Measurements from ENCODE around the gene TUBG2. TPM values are rescaled to one million over a fixed set of nuclear protein-coding genes. Genes with fewer than 3 reads are reported as not detected.
"Not testable (repeated sequence)": the region's sequence is repeated elsewhere in the genome, so short reads cannot be mapped to it uniquely, and the experiment has no call there.

Gene TUBG2
- 10 to 100 TPM in 11 of 12 donors, not detected in 1; 10.1 to 27.6 (median 12.1) TPM for polyA plus RNA-seq (ENCODE audit: insufficient read length in 12 of 12)
- long read RNA-seq, donor 1, partial matches to known transcripts: 0 of 1 reads
- long read RNA-seq, donor 1, other reads (novel, unspliced or antisense): 0 of 1 reads
- long read RNA-seq, donor 2, partial matches to known transcripts: 0 of 1 reads
- long read RNA-seq, donor 2, other reads (novel, unspliced or antisense): 0 of 1 reads
- long read RNA-seq, donor 3: 0 reads
- long read RNA-seq, donor 4: 0 reads
- long read RNA-seq, donor 5, partial matches to known transcripts: 0 of 1 reads
- long read RNA-seq, donor 5, other reads (novel, unspliced or antisense): 0 of 1 reads
- long read RNA-seq, donor 6, partial matches to known transcripts: 0 of 1 reads
- long read RNA-seq, donor 6, other reads (novel, unspliced or antisense): 0 of 1 reads
- long read RNA-seq, donor 7: 0 reads
- long read RNA-seq, donor 8: 0 reads
- long read RNA-seq, donor 9, partial matches to known transcripts: 0 of 1 reads
- long read RNA-seq, donor 9, other reads (novel, unspliced or antisense): 0 of 1 reads
- long read RNA-seq, donor 10: 0 reads
- long read RNA-seq, donor 11, partial matches to known transcripts: 0 of 2 reads
- long read RNA-seq, donor 11, other reads (novel, unspliced or antisense): 0 of 2 reads

DNA sequence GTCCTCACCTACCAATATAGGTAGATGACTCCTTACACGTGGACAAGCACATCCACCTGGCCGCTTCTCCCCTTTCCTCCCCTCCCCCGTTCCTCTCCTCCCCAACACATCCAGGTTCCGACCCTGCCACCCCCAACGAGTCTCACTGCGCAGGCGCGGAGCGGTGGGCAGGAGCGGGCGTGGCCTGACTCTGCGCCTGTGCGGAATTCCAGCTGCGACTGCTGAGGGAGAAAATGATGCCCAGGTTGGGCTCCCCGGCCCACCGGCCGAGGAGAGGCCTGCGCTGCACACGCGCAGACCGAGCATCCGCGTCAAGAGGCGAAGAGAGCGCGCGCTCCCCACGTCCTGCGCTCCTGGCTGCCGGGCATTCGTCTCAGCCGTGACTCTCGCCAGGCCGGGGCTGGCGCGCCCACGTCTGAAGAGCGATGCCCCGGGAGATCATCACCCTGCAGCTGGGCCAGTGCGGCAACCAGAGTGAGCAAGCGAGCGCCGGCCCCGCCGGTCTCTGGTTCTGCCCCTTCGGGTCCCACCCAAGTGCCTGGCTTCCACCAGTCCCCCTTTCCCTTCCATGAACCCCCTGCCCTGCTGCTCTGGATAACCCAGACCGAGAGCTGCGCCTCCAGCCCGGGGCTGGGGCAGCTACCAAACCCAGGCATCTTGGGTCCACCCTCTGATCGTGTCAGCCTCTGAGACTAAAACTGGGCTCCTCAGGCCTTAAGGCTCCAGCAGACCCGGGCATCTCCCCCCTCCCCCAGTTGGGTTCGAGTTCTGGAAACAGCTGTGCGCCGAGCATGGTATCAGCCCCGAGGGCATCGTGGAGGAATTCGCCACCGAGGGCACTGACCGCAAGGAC is at the start of gene TUBG2:
TSS of gene TUBG2 (plus strand) at position 206 of the 853 bp plus-strand sequence. CDS start at position 426, 220 bp downstream.
- DNase-seq: peak; percentile 90

DNA sequence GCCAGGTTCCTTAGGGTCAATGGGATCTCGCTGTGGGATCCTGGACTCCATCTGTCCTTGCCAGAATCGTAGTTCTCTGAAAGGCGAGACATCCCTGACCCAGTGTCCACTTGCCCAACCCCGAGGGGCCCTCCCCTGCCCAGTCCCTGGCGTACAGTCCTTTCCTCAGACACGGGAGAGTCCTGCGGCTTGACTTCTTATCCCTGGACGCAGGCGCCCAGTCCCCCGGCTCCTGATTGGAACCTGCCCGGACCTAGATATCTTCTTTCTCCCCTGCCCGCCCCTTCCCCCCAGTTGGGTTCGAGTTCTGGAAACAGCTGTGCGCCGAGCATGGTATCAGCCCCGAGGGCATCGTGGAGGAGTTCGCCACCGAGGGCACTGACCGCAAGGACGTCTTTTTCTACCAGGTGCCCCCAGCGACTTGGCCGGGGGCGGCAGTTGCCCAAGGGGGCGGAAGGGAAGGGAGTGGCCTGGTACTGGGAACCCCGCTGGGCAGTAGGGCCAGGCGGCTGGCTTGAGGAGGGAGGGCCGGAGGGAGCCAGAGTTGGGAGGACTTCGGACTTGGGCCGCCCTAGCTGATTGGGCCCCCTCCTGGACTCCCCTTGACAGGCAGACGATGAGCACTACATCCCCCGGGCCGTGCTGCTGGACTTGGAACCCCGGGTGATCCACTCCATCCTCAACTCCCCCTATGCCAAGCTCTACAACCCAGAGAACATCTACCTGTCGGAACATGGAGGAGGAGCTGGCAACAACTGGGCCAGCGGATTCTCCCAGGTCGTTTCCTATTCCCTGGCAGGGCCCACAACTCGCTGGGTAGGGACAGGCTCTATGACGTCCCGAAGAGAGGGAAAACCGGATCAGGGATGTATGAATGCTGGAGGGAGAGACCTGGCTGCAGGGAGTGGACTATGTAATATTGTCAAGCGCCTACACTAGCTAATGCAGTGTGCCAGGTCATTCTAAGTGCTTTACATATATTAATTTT is 49.0 kb upstream of the TUBG2 start:
- DNase-seq: not testable (repeated sequence)

DNA sequence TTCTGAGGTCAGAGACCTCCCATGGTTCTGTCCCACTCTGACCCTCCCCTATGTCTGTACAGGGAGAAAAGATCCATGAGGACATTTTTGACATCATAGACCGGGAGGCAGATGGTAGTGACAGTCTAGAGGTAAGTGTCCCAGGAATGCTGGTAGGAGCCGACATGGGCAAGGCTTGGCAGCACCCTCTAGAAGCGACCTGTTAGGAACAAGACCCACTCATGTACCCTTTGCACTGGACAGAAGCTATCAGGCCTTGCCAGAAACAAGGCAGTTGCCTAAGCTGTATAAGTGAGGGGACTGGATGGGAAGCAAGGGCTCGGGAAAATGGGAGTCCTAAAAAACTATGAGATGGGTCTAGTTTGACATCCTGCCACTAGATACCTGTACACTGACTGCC is 47.1 kb upstream of the TUBG2 start:
- no peak for DNase-seq

DNA sequence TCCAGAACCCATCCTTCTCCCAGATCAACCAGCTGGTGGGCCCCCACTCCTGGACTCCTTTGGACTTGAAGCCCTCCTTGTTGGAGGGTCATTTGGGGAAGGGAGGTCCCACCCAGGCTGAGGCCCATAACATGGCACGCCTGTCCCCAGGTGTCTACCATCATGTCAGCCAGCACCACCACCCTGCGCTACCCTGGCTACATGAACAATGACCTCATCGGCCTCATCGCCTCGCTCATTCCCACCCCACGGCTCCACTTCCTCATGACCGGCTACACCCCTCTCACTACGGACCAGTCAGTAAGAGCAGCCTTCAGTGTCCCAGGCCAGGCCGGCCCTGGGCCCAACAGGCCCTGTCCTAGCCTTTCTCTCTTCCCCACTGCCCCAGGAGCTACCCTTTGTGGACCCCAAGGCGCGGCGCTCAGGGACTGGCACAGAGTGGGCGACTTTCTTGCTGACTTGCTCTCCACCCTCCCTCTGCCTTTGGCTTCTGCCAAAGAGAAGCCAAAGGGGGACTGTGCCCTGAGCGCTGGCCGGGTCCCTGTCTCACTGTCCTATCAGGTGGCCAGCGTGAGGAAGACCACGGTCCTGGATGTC is 45.3 kb upstream of the TUBG2 start:
- DNase-seq: no peak

DNA sequence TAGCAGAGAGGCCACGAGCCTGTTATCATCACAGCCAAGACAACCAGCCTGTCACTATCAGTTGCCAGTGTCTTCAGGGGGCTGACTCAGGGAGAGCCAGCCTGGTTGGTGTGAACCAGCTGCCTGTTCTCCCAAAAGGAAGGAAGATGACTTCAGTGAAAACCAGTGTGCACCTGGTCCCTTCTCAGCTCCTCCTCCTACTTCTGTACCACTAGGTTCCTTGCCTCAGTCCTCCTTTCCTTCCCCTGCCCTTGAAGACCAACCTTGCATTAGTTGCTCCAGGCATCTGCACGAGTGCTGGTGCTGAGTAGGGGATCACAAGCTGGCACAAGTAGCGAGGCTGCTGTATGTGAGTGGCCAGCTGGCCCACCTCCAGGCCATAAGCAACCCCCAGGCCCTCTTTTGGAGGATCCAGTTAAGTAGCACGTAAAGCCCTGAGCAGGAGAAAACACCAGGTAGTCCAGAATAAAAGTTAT is 41.1 kb upstream of the TUBG2 start:
- no peak for DNase-seq

DNA sequence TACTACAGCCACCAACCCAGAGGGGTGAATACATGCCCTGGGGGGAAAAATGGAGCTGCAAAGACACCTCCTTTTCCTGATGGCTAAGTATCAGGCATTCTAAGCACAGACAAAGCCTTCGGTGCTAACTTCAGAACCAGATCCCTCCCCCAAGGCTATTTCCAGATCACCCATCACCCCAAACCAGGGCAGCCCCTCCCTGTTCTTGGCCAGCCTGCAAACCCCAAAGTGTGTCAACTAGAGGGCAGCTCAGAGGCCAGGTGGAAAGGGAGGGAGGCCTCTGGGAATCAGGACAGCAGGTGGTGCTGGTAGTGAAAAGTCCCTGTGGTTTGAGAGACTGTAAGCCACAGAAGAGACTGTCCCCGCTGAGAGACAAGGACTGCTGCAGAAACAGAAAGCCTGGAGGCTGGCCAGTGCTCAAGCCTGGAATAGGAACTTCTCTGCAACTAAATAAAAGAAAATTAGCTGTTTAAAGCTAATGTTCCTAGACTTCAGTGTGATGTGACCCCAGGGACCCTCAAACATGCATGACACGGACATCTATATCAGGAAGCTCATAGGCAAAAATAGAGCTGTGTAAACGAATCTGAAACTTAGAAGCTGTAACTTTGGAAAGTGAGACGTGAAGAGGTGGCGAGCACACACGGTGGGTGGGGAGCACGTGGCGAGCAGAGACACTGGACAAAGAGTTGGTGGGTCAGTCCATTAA is 40.5 kb upstream of the TUBG2 start:
- peak; percentile 34 for DNase-seq

DNA sequence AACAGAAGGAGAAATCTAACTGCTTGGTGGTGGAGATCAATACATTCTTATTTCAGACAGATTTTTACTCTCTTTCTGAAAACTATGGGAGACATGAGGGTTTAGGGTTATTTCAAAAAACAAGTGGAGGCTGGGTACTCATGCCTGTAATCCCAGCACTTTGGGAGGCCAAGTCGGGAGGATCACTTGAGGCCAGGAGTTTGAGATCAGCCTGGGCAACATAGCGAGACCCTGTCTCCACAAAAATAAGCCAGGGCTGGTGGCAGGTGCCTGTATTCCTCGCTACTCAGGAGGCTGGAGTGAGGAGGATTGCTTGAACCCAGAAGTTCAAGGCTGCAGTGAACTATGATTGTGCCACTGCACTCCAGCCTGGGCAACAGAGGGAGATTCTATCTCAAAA is 37.1 kb upstream of the TUBG2 start:
- not testable (repeated sequence) for DNase-seq

DNA sequence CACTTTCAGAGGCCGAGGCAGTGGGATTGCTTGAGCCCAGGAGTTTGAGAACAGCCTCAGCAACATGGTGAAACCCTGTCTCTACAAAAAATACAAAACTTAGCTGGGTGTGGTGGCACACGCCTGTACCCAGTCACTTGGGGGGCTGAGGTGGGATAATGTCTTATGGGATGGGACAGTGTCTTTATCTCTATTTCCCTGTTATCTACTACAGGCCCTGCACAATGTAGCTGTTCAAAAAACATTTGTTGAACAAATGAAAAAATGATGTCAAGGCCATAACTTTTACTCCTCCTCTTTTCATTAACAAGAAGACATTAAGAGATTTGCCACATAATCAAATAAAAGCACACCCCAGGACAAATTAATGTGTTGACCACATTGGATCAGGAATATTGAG is 35.8 kb upstream of the TUBG2 start:
- no peak for DNase-seq

DNA sequence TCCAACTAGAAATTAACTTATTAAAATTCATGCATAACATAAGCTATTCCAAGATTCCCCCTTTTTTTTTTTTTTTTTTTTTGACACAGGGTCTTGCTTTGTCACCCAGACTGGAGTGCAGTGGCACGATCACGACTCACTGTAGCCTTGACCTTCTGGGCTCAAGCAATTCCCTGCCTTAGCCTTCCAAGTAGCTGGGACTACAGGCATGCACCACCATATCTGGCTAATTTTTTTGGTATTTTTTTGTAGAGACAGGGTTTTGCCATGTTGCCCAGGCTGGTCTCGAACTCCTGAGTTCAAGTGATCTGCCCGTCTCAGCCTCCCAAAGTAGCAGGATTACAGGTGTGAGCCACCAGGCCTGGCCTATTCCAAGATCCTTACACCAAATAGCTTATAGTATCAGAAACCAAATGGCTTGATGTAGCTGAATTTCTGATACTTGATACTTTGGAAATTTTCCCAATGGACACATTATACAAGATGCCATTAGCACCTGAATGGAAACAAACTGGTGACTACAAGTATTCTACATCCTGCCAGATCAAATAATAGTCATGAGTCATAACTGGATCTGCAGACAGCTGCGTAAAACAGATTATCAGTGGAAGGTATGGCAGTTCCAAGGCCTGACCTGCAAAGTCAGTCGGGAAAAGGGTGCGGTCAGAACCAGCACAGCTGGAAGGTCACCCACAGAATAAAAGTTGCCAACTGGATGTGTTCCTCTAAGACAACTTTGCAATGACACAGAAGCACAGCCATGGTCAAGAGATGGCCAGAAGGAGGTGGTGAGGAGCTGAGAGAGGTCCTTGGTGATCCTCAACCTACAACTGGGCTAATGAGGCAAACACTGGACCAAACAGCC is 35.1 kb upstream of the TUBG2 start:
- no peak for DNase-seq

DNA sequence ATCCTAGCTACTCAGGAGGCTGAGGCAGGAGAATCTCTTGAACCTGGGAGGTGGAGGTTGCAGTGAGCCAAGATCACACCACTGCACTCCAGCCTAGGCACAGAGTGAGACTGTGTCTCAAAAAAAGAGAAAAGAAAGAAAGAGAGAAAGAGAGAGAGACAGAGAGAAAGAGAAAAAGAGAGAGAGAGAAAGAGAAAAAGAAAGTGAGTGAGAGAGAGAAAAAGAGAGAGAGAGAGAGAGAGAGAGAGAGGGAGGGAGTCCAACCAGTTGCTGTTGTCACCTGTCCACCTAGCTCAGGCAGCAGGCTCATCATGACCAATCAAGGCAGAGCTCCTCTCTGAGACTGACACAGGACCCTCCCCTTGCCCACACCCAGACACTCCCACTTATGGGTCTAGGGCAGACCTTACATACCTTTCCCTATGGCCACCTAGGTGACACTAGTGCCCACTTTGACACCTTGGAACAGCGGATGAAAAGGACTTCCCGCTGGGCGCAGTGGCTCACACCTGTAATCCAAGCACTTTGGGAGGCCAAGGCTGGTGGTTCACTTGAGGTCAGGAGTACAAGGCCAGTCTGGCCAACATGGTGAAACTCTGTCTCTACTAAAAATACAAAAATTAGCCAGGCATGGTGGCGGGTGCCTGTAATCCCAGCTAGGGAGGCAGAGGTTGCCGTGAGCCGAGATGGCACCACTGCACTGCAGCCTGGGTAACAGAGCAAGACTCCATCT is 31.9 kb upstream of the TUBG2 start:
- DNase-seq: not testable (repeated sequence)

DNA sequence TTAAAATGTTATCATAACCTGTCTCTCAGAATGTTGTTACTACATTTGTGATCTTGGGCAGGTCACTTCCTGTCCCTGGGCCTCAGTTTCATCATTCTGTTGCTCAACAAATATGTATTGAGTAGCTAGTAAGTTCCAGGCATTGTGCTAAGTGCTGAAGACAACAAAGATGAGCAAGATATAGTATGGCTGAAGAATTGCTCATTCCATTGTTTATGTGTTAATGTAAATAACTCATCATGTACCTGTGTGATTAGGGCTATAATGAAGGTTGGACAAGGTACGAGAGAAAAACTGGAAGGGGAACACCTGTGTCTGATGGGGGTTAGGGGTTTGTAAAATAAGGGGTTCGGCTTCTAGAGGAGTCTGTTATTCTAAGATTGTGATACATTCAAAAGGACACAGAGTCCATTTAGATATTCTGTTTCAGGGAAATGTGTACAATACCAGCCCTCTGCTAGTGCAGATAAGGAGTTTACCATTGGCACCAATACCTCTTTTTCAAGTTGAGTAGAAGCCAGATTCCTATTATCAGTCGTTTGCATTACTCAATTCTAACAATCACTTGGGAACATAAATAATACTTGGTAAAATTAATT is 29.6 kb upstream of the TUBG2 start:
- no peak for DNase-seq

DNA sequence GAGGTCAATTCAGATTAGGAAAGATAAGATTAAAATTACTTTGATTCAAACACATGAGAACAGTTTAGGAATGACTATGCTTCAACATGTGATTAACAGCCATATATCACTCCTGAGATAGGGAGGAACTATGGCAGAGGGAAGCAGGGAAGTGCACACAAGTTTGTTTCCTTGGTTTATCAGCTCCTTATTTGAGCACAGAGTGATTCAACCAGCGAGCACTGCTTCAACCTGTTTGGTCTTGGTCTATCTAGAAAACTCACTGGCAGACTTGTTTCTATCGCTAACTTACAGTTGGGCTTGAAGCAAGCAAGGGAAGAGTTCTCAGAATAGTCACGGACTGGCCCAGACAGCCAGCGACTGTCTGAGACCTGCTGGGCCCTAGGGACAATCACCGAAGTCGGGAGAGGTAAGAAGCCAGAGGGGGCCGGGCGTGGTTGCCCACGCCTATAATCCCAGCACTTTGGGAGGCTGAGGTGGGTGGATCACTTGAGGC is 26.1 kb upstream of the TUBG2 start:
- DNase-seq: no peak

DNA sequence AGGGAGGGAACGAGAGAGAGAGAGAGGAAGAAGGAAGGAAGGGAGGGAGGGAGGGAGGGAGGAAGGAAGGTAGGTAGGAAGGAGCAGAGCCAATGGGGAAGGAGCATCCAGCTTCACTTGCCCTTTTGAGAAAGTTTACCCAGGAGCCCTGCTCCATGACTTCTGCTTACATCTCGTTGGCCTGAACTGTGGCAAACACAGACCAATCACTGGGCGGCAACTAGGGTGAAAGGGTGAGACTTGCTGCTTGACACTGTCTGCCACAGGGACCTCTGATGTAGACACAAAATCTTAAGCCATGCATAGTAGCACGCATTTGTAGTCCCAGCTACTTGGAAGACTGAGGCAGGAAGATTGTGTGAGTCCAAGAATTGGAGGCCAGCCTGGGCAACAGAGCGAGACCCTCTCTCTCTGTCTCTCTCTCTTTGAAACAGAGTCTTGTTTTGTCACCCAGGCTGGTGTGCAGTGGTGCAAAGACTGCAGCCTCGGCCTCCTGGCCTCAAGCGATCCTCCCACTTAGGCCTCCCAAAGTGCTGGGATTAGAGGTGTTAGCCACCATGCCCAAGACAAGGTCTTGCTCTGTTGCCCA is 19.5 kb upstream of the TUBG2 start:
- DNase-seq: no peak

DNA sequence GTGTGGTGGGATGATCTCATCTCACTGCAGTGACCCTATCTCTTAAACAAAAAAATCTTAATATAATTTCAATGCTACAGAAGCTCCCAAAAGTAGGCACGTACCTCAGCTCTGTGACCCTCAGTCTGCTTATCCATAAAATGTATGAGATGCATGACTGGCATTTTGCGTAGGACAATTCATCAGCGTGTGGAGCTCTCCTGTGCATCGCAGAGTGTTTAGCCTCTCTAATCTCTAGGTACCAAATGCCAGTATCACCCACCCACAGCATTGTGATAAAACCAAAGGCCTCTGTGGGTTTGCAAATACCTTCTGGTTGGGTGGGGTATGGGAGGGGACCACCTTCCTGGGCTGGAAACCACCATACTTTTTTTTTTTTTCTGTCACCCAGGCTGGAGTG is 19.0 kb upstream of the TUBG2 start:
- no peak for DNase-seq

DNA sequence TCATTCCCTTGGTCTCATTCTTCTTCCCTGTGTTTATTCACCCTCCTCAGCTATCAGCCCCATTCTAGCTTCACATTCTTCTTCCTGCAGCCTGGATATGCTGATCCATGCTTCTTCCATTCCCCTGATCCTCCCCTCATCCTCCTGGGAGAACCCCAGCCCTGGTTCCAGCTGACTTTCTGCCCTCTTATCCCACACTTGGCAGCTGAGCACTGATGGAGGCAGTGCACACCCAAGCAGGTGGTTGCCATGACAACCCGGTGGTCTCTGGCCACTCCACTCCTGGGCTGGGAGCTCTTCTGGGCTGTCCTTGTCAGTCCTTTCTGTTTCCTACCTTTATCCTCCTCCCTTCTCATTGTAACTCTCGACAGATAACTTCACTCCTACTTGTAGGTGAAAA is 16.7 kb upstream of the TUBG2 start:
- DNase-seq: no peak

DNA sequence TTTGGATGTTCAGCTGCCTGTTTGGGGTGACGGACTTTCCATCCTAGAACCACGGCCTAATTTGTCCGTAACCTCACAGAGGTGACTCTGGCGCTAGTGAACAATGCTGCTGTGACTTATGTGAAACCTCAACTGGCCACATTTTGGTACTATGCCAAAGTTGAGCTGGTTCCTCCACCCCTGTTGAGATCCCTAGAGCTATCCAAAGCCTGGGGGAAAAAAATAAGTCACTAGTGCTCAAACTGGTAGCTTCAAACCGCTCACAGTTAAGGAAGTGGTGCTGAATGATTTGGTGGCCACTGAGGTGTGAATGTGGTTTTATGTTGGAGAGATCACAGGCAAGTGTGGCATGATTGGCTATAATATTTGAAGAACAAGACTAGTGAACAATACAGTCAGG is 11.3 kb upstream of the TUBG2 start:
- no peak for DNase-seq

DNA sequence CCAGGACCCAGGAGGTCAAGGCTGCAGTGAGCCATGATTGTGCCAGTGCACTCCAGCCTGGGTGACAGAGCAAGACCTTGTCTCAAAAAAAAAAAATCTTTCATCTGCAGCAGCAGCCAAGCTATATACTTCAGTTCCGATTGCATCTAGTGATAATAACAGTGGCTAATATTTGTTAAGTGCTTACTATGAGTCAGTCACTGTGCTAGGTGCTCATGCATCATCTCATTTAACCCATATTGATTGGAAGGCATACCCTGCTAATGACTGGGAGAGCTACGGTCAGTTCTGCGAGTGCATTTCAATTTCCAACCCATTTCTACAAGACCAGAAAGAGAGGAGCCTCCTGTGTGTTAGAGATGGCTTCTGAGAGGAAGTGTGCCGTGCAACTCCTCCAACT is 7.7 kb upstream of the TUBG2 start:
- DNase-seq: no peak
